Activated CD4-positive, CD25-positive, alpha-beta regulatory T cell treated with anti-CD3 and anti-CD28 coated beads, Interleukin-2, amount 50 U/mL, for 16 hours (primary cell): Measurements from ENCODE around the gene NDN.

Experiments
- DNase-seq: peaks from one replicate; pipeline ENCODE4 v3.0.0-alpha.2; 2020; ENCODE audit warnings: low read depth, low spot score

Gene NDN

GRCh38 chr15:23642413-23643044 is 44.6 kb downstream of the NDN start:
- no peak for DNase-seq
